Muscle of leg (tissue), 11 donors: ENCODE data around the gene RAB11FIP3. TPM values are rescaled to one million over a fixed set of nuclear protein-coding genes. Genes with fewer than 3 reads are reported as not detected.
A peak's percentile ranks its signal among the peaks of the same experiment; 100 is the strongest.
"Not testable (repeated sequence)": the region's sequence is repeated elsewhere in the genome, so short reads cannot be mapped to it uniquely, and the experiment has no call there.

Source experiments
- DNase-seq: peaks from one replicate; pipeline ENCODE4 v3.0.0; 2013
- H3K27ac ChIP-seq: one replicate; pipeline ENCODE4 v1.5.1; 2013; ENCODE audit warnings: mild to moderate bottlenecking, low read length, control low read depth
- H3K27me3 ChIP-seq: one replicate; pipeline ENCODE4 v1.6.1; 2013; ENCODE audit warnings: low read length; ENCODE audit not compliant: control insufficient read depth, insufficient read depth
- H3K36me3 ChIP-seq: one replicate; pipeline ENCODE4 v1.6.1; 2013; ENCODE audit warnings: low read length; ENCODE audit not compliant: control insufficient read depth, insufficient read depth
- H3K4me1 ChIP-seq: one replicate; pipeline ENCODE4 v1.6.1; 2013; ENCODE audit warnings: low read length; ENCODE audit not compliant: control insufficient read depth, insufficient read depth
- H3K4me3 ChIP-seq: one replicate; pipeline ENCODE4 v1.5.1; 2013; ENCODE audit warnings: low read length, control low read depth
- H3K9me3 ChIP-seq: replicated peaks from 2 replicates; pipeline ENCODE4 v1.6.1; 2013; ENCODE audit warnings: low read depth, low read length; ENCODE audit not compliant: control insufficient read depth
- WGBS: methylation state at CpG from one replicate; pipeline ENCODE4 v1.1.5; 2013; ENCODE audit warnings: missing lambda C conversion rate; ENCODE audit not compliant: insufficient coverage; 5-methylcytosine and 5-hydroxymethylcytosine counted together
- polyA plus RNA-seq, 8 donors: library from polyadenylated mRNA; unstranded; fragments of 120-200 nt; gene quantifications; one replicate each; pipeline versions ENCODE4 v1.2.1 to v1.2.3, GENCODE V29; 2013; ENCODE audit warnings: inconsistent platforms in 1 of 8, low replicate concordance in 1 of 8; ENCODE audit not compliant: insufficient read length in 8 of 8, insufficient read depth in 1 of 8
- total RNA-seq: library from RNA; stranded (reverse); fragments of 120-200 nt; gene quantifications from one replicate; pipeline ENCODE4 v1.2.4, GENCODE V29; 2013

The RAB11FIP3 gene
- total and polyA plus RNA-seq, 9 donors, result 13.9 to 35.8 (median 28.0) TPM

DNA sequence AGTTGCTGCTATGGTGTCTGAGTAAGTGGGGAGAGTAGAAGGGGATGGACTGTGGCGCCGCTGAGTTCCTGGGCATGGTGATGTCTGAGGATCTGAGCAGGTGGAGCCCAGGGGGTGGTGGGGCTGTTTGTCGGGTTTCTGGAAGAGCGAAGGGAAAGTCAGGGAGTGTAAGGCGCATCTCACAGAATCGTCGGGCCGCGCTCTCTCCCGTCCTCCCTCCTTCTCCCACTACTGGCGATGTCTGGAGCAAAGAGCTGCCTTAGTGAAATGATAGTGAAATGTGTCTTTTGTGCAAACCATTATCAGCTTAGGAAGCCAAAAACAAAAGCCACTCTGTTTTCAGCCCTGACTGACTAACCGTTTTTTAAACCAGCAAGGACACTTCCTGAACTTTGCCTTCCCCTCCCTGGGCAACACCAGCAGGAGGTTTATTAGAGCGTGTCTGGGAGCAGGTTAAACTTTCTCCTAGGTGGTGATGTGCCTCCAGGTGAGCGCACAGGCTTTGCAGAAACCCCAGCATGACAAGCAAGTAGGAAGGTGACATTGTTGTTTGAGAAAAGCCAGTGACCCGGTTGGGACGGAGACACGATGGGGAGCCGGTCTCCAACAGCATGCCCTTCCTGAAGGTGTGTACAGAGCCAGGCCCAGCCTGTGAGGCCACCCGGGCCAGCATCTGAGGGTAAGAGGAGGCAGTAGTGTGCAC is 49.1 kb downstream of the RAB11FIP3 start:
- Histone ChIP-seq H3K27ac (no peak overlapping the region), H3K9me3 (no peaks in the 10 kb centered on the region), H3K36me3 (peaks cover 8% of the 10 kb centered on the region), H3K27me3 (no peaks in the 10 kb centered on the region), H3K4me3 (no peak overlapping the region), H3K4me1 (peaks cover 19% of the 10 kb centered on the region)
- 78% methylated on average over 8 of the region's 19 CpGs for WGBS
- no peak for DNase-seq

DNA sequence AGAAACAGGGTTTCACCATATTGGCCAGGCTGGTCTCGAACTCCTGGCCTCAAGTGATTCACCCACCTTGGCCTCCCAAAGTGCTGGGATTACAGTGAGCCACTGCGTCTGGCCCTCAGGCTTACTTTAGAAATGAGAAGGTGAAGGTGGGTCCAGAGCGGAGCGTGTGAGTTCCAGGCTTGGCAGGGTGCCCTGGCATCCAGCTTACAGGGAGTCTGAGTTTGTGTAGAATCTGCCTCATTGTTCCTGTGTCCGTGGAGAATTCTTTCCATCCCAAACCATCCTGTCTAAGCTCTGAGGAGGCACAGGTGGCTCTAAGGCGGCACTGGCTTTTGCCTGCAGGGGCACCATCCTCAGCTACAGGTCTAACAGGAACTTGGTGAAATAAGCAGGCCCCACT is 50.6 kb downstream of the RAB11FIP3 start:
- no peaks in the 10 kb centered on the region for H3K27me3 ChIP-seq
- H3K27ac ChIP-seq, result no peak overlapping the region
- peaks cover 15% of the 10 kb centered on the region for H3K4me1 ChIP-seq
- no peak overlapping the region for H3K4me3 ChIP-seq
- DNase-seq, result no peak
- peaks cover 8% of the 10 kb centered on the region for H3K36me3 ChIP-seq
- 73% methylated on average over 3 of the region's 6 CpGs for WGBS
- H3K9me3 ChIP-seq, result no peaks in the 10 kb centered on the region

DNA sequence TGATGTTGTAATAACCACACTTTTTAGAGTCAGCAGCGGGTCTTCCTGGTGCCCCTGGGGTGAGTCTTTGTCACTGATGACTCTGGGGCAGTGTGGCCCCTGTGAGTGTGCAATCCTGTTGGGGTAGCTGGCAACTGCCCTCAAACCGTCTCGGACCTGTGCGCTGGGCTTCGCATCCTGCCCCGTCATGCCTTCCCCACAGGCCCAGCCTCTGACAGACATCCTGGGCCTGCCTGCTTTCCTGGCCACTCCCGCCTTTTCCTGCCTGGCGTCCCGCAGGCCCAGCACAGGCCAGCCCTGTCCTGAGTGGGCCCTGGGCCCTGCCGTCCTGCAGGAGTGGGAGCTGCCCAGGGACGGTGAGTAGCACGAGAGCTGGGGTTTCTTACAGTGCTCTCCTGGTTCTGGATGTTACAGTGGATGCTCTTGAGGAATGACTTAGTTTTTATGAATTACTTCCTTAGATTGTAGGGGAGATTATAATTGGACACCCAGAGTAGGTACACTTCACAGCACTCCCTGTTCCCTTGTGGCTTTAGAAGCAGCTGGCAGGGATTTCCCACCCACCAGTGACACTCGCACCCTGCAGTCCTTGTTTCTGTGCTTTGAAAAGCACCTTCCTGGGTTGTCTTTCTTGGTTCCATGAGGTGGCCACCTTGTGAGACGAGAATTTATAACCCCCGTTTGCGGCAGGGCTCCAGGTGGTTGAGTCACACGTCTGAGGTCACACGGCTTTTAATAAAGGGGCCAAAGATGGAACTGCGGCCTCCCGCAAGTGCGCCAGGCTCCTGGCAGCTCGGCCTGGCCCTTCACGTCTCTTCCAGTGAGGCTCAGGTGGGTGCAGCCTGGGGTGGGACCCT is 52.1 kb downstream of the RAB11FIP3 start:
- Histone ChIP-seq H3K9me3 (no peaks in the 10 kb centered on the region), H3K27ac (no peak overlapping the region), H3K36me3 (peaks cover 12% of the 10 kb centered on the region), H3K4me1 (peaks cover 3% of the 10 kb centered on the region), H3K27me3 (no peaks in the 10 kb centered on the region), H3K4me3 (no peak overlapping the region)
- WGBS, result 81% methylated on average over 21 of the region's 23 CpGs
- DNase-seq, result no peak

DNA sequence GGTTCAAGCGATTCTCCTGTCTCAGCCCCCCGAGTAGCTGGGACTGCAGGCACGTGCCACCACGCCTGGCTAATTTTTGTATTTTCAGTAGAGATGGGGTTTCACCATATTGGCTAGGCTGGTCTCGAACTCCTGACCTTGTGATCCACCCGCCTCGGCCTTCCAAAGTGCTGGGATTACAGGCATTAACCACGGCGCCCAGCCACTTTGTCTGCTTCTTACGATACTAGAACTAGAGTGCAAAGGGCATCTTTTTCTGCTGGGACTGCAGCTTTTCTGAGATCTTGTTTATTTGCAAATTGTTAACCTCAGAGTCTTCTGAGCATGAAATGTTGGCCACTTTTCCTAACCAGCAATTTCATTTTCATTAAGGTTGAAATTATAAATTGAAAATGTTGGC is 52.8 kb downstream of the RAB11FIP3 start:
- H3K4me3 ChIP-seq, H3K27me3 ChIP-seq, H3K9me3 ChIP-seq, H3K27ac ChIP-seq, DNase-seq, H3K4me1 ChIP-seq: not testable (repeated sequence)
- 80% methylated on average over 1 of the region's 10 CpGs for WGBS
- H3K36me3 ChIP-seq, result peaks cover 18% of the 10 kb centered on the region

DNA sequence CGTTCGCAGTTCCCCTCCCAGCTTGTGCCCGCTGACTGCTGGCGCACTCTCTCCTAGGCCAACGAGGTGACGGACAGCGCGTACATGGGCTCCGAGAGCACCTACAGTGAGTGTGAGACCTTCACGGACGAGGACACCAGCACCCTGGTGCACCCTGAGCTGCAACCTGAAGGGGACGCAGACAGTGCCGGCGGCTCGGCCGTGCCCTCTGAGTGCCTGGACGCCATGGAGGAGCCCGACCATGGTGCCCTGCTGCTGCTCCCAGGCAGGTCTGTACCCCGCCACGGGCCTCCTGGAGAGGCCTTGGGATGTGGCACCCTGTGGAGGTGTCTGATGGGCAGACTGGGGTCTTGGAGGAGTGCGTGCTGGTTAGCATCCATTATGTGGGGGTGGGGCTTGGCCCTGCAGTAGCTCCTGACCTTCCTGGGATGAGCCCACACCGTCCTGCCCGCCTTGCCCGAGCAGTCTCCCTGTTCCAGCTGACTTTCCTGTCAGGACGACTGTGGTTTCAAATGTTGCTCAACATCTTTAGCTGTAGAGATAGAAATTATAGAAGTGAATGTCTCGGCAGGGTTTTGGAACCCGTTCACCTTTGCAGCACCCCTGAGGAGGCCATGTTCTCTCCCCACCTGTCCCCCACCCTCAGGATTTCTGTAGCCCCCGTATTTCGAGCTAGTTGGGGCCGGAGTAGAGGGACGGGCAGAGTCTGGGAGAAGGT is 57.2 kb downstream of the RAB11FIP3 start:
- H3K36me3 ChIP-seq, result peaks cover 21% of the 10 kb centered on the region
- 85% methylated on average over 25 of the region's 31 CpGs for WGBS

DNA sequence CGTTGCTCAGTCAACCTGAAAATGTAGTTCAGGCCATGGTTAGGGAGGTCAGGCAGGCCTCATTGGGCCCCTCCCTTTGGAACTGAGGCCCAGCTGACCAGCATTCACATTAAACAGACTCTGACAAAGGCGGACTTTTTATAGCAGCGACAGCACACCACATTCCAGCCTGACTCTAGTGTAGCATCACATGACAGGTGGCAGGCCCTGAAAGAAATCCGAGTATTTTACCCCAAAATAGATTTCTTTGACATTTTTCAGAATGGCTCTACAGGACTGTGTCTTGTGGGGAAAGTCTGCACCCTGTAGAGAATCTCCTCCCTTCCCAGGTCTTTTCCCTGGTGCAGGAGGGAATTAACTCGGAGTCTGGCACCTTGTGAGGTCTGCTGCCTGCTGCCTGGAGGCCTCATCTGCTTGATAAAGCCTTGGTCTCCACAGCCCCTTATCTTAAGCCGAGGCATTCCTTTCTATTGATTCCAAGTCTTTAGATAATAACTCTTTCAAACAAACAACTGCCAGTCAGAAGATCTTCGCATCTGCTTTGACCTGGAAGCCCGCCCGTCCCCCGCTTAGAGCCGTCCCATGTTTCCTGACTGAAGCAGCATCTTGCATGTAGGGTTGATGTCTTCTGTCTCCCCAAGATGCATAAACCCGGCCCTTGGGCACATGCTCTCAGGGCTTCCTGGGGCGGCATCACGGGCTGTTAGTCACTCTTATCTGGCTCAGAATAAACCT is 58.1 kb downstream of the RAB11FIP3 start:
- Histone ChIP-seq H3K4me1 (peaks cover 17% of the 10 kb centered on the region), H3K36me3 (peaks cover 21% of the 10 kb centered on the region), H3K27ac (peak overlapping the region; percentile 35), H3K9me3 (no peaks in the 10 kb centered on the region), H3K4me3 (no peak overlapping the region), H3K27me3 (no peaks in the 10 kb centered on the region)
- DNase-seq, result no peak
- WGBS, result 62% methylated on average over 12 of the region's 14 CpGs

More for the DNA sequence above, 57.2 kb downstream of the RAB11FIP3 start:
- Histone ChIP-seq H3K4me1 (peaks cover 16% of the 10 kb centered on the region), H3K4me3 (no peak overlapping the region), H3K9me3 (no peaks in the 10 kb centered on the region), H3K27me3 (no peaks in the 10 kb centered on the region), H3K27ac (no peak overlapping the region)
- DNase-seq, result no peak

DNA sequence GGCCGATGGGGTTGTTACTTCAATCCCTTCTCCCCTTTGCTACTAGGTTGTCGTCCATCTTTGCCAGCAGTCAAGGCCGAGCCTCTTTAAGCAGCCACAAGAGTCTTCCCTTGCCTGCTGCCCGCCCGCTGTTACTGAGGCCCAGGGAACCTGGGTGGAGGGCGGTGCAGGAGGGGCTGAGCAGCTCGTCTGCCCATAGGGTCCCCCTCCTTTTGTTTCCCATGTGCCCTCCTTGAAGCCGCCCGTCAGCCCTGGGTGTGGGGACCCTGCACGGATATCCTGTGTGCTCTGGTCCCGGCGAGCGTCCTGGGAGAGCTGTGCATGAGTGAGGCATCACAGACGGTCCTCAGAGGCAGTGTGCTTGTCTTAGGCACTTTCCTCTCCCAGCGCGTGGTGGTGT is 64.2 kb downstream of the RAB11FIP3 start:
- WGBS, result 83% methylated on average over 16 of the region's 16 CpGs
- peaks cover 4% of the 10 kb centered on the region for H3K4me1 ChIP-seq
- no peaks in the 10 kb centered on the region for H3K27me3 ChIP-seq
- no peak overlapping the region for H3K27ac ChIP-seq
- no peaks in the 10 kb centered on the region for H3K9me3 ChIP-seq
- H3K4me3 ChIP-seq, result no peak overlapping the region
- peaks cover 39% of the 10 kb centered on the region for H3K36me3 ChIP-seq
- no peak for DNase-seq

DNA sequence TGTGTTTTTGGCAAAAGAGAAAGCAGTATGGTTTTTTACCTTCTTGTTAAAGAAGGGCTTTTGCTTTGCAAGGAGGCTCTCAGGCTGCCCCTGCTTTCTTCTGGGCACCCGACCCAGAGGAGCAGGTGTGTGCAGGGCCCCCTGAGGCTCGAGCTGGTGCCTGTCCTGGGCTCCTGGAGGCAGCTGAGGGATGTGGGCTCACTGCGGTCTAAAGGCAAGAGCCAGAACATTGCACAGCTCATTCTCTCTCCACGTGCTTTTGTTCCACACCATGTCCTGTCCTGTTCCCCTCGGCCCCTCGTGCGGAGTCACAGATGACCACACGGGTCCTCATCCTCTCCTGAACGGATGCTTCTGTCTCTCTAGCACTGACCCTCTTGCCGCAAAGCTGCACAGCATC is 65.3 kb downstream of the RAB11FIP3 start:
- Histone ChIP-seq H3K27ac (no peak overlapping the region), H3K9me3 (no peaks in the 10 kb centered on the region), H3K36me3 (peaks cover 39% of the 10 kb centered on the region), H3K27me3 (no peaks in the 10 kb centered on the region), H3K4me3 (no peak overlapping the region), H3K4me1 (peaks cover 4% of the 10 kb centered on the region)
- 79% methylated on average over 9 of the region's 10 CpGs for WGBS
- no peak for DNase-seq

DNA sequence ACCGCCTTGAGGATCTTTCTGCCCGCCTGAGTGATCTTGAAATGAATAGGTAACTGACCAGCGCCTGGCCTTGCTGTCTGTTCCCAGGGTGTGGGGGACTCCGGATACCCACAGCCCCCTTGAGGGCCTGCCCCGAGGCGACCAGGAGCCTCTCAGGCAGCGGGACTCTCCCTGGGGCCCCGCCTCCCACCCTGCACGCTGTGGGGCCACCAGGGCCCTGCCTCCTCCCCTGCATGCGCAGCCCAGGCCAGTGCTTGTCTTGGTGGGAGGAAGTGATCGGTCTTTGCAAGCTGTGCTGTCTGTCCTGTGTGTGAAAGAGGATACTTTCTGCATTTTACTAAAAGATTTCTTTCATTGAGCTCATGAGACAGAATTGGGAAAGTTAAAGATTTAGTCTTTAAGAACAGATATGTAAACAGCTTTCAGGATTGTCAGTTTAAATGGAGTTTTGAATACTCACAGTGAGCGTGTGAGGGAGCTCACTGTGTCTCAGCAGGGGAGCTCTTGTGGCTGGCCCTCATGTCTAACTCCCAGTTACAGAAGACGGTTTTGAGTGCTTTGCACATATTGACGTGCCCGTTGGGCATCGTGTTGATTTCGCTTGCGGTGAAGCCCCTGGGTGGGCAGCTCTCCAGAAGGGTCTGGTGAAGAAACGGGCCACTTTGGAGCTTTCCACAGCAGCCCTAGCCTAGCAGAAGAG is 65.9 kb downstream of the RAB11FIP3 start:
- no peak overlapping the region for H3K27ac ChIP-seq
- H3K27me3 ChIP-seq, result no peaks in the 10 kb centered on the region
- H3K4me3 ChIP-seq, result no peak overlapping the region
- DNase-seq, result no peak
- H3K4me1 ChIP-seq, result peaks cover 4% of the 10 kb centered on the region
- H3K9me3 ChIP-seq, result no peaks in the 10 kb centered on the region
- H3K36me3 ChIP-seq, result peaks cover 39% of the 10 kb centered on the region
- WGBS, result 80% methylated on average over 9 of the region's 19 CpGs
